Uterus (tissue), 2 donors: ENCODE measurements around the gene CSF3R.

Experiments used
- CTCF ChIP-seq, 4 experiments: fragments of 200-600 bp in 2 of 4; fragments of 450-650 bp in 2 of 4; sonication (generic) in 2 of 4; IDR thresholded peaks; one replicate each; pipeline ENCODE4 v1.5.1; 2016 to 2019; ENCODE audit warnings: antibody characterized with exemption in 4 of 4, mild to moderate bottlenecking in 2 of 4, moderate library complexity in 1 of 4
- POLR2A ChIP-seq, 2 donors: fragments of 450-650 bp; IDR thresholded peaks; one replicate each; pipeline ENCODE4 v1.6.1; 2016; ENCODE audit warnings: antibody characterized with exemption in 2 of 2, mild to moderate bottlenecking in 1 of 2, moderate library complexity in 1 of 2

- TF ChIP-seq CTCF (IDR thresholded peaks at IDR 0.05) (no peak), POLR2A (IDR thresholded peaks at IDR 0.05) (no peak)
Measured at GRCh38 chr1:36530261-36530660, 47.5 kb upstream of the CSF3R start.
